ENCODE measurements around the gene RAB9A.

The RAB9A gene

DNA sequence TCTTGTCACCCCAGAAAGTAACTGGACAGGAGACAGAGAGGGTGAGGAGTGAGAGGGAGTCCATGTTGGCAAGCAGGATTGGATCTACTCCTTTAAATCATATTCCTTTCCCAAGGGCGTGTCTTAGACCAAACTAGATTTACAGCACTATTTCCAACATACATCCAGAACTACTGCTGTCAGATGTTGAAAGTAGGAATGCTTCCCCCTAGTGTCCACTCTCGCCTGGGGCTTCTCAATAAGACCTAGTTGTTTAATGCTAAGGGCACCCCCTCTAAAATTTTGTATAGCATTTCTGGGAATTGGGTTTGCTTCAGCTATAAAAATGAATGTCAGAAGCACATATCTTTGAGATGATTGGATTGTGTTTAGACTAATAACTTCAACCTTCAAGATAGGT lies 58.9 kb downstream of the RAB9A start:
- DNase-seq (ENCODE audit: low spot score), result peak; percentile 73

DNA sequence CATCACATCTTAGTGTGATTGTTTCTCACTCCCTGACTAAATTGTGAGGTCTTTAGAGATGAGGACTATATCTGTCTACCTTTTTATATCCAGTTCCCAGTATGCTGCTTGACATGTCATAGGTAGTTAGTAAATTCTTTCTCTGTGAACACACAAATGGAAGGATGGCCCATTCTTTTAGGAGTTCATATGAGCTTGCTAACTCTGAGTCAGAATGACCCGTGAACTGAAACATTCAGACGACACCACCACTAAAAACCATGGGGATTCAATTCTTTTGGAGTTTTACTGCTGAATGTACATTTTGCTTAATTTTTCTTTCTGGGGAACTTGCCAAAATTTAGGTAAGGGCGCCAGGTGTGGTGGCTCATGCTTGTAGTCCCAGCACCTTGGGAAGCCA lies 59.6 kb downstream of the RAB9A start:
- no peak for DNase-seq (ENCODE audit: low spot score)

DNA sequence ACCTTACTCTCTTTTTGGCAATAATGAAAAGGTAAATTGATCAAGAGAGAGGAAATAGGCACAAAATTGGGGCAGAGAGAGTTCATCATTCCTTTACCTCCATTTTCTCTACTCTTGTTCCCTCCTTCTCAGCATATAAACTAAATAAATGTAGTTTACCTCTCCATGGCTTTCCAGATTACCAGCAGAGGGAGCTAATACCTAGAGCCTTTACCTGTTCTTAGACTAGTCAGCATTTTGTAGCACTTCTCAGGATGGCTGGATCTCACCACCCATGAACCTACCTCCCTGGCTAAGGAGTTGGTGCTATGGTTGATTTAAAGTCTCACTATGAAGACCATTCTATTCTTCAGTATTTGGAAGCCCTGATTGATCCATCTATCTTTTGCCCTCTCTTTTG lies 61.3 kb downstream of the RAB9A start:
- DNase-seq (ENCODE audit: low spot score), result no peak

DNA sequence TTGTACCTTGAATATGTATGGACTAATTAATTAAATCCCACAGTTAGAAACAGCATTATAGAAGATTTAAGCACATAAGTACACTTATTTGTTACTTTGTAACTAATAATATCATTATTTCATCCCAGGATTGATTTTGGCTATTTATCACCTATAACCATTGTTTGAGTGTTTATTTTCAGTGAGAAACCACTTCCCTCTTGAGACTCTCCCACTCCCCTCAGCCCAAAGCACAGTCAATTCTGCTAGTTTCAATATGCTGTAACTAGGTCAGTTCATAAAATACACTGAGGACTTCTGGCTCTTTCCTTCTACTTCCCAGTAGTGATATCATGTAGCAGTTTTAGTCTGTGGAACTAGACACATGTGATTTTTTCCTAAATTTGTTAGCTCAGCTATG lies 61.9 kb downstream of the RAB9A start:
- DNase-seq (ENCODE audit: low spot score), result no peak

DNA sequence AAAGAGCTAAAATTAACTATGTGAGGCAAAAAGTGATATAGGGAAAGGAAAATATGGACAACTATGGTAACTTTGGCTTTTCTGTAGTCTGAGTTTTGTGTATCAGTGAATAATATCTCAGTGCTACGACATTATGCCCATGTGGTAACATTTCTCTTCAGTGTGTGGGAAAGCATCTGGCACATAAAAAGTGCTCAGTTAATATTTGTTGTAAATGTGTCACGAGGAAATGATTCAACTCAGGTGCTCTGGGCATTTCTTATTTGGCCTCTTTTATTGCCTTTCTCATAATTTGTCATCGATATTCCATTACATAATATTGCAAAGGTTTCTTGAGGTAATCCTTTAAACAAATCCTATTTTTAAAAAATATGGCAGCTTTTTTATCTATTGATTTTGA lies 63.2 kb downstream of the RAB9A start:
- DNase-seq (ENCODE audit: low spot score), result no peak

DNA sequence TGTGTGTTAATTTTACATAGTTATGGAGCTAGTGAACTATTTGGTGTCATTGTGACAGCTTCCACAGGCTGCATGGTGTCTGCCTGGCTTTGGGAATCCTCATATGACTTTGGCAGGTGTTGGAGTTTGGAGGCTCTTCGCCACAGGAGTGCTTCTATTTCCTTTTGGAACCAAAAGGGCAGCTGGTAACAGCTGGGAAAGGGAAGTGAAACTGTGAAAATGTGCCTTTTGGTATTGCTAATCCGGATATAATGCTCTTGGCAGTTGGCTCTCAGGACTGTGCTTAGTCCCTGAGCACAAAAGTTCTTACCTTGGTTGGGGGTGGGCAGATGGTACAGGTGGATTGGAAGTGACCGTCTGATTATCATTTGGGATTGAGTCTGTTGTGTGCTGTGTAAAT lies 63.7 kb downstream of the RAB9A start:
- no peak for DNase-seq (ENCODE audit: low spot score)

DNA sequence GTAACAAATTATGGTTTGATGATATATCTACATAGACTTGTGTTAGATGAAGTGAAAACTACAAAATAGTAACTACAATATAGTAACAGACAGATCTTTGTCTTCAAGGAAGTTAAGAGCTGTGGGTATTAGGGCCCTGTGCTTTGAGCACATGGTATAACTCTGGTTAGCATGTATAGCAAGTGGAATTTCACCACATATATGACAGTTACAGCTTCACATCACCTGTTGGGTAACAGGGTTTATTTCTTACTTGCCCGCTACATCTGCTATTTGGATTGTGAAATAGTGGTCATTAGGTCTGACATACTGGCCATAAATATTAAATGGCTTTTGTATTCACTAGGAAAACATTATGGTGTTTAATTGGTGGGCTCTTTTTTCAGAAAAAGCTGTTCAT lies 65.8 kb downstream of the RAB9A start:
- DNase-seq (ENCODE audit: low spot score), result no peak

DNA sequence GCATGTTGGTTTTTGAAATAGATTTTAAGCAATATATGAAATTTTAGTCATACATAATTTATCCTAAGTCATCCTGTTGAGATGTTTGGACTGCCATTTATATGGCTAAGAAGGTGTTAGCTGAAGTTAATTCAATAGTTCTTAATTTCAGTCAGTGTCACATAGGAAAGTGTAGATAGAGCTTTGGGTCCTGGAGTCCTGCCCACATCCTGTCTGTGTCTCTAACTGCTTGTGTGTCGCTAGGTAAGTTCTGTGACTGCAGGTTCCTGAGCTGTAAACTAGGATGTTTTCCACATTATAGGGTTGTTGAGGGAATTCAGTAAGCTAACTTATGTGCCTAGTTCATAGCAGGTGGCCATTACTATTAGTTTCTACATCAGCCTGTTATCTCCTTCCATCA lies 66.3 kb downstream of the RAB9A start:
- DNase-seq (ENCODE audit: low spot score), result no peak

DNA sequence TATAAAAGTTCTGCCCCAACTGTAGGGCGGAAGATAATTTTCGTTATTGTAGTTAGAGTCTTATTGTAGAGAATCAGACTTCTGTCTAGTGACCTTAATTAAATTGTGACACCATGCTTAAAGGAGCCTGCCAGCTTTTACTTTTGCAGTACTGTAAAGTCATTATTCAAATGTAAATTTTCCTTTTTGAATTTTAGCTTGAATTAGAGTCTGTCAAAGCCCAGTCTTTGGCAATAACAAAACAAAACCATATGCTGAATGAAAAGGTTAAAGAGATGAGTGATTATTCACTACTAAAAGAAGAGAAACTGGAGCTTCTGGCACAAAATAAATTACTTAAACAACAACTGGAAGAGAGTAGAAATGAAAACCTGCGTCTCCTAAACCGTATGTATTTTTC lies 67.5 kb downstream of the RAB9A start:
- no peak for DNase-seq (ENCODE audit: low spot score)

DNA sequence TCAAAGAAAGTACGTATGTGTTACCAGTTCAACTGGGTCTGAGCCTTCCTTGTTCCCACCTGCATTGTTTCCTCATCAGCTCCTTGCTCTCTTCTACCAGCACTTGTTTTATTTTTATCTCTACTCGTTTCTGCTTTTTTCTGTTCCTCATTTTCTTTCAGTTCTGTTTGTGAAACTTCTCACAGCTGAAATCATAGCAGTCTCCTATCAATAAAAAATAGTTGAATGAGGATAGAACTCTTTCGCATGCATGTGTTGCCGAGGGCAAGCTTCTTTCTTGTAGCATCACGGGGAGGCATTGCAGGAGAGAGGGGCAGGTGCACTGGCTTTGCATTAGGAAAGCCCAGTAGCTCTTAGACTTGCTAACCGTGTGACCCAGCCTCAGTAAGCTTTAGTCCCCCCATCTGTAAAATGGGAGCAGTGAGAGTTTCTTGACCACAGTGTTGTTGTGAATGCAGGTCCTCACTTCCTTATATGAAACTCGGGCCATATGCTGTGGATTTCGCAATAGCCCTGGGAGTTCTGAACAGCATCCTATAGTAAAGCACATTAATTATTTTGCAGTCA lies 70.3 kb downstream of the RAB9A start:
- DNase-seq (ENCODE audit: low spot score), result no peak

All from pons (tissue), 1 donor.